GM10266 (cell line): Measurements from ENCODE around the gene GFRA1.

ENCODE experiments used
- DNase-seq: peaks from one replicate; pipeline ENCODE4 v3.0.0; 2012; ENCODE audit errors: extremely low spot score
- TF ChIP-seq, protein P1 (sequence below): IDR thresholded peaks from 2 replicates; pipeline ENCODE4 v1.5.1; 2012; ENCODE audit warnings: mild to moderate bottlenecking, low read depth; ENCODE audit not compliant: control insufficient read depth, insufficient read depth; ENCODE audit errors: missing control alignments

Gene GFRA1

DNA sequence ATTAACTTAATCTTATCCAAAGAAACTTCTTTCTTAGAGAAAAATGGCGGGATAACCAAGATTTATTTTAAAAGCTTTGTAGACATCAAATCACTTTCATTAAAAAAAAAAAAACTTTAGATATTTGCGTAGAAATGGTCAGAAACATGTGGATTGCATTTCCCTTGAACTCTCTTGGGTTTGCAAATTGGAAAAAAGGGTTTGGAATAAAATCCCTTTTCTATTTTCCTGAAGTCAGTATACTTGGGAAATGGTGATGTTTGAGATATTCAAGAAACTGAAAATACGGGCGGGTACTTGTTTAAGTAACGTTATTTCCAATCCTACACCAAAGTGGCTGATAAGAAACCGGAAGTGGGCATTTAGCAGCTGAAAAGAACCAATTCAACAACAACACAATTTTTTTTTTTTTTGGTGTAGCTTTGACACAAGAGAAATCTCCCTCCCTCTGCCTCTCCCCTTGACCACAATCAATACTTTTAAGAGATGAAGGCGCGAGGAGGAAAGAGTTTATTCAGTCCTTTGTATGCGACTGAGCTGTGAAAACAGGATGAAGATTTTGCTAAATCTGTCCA, 13.7 kb upstream of the GFRA1 start:
- TF ChIP-seq, protein P1, sequence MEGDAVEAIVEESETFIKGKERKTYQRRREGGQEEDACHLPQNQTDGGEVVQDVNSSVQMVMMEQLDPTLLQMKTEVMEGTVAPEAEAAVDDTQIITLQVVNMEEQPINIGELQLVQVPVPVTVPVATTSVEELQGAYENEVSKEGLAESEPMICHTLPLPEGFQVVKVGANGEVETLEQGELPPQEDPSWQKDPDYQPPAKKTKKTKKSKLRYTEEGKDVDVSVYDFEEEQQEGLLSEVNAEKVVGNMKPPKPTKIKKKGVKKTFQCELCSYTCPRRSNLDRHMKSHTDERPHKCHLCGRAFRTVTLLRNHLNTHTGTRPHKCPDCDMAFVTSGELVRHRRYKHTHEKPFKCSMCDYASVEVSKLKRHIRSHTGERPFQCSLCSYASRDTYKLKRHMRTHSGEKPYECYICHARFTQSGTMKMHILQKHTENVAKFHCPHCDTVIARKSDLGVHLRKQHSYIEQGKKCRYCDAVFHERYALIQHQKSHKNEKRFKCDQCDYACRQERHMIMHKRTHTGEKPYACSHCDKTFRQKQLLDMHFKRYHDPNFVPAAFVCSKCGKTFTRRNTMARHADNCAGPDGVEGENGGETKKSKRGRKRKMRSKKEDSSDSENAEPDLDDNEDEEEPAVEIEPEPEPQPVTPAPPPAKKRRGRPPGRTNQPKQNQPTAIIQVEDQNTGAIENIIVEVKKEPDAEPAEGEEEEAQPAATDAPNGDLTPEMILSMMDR = no peak
- DNase-seq = no peak

DNA sequence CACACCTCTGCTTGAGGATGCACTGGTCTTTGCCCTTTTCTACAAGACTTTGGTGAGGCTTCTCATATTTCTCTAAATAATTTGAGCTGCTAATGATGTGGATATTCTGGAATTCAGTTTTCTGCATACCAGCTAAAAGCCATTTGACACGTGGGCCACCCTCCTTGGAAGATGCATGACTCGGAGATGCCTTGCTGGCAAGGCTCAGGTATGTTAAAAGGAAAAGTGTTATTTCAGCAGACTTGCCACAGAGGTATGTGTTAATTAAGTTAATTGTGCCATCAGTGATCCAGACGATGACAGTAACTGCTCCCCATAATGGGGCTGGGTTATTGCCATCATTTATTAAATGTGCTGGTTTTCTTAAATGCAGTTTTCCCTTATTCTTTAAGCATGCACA, 8.8 kb upstream of the GFRA1 start:
- DNase-seq = no peak
- TF ChIP-seq, protein P1 = no peak

DNA sequence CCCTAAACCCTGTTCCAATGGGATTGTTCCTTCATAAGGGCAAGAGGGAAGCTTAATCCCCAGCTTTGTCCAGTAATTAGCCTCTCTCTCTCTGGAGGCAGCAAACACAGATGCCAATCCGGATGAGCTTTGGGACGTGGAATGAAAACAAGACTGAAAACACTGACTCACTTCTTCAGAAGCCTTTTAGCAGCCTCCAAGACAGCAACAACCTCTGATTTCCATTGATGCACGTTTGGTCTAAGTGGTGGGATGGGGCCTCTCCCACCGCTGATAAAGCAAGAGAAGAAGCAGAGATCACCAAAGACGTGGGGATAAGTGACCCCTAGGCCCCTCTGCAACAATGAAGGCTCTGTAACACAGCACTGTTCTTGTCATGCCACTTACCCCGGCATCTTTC, 5.8 kb upstream of the GFRA1 start:
- TF ChIP-seq, protein P1 = no peak
- DNase-seq = no peak

DNA sequence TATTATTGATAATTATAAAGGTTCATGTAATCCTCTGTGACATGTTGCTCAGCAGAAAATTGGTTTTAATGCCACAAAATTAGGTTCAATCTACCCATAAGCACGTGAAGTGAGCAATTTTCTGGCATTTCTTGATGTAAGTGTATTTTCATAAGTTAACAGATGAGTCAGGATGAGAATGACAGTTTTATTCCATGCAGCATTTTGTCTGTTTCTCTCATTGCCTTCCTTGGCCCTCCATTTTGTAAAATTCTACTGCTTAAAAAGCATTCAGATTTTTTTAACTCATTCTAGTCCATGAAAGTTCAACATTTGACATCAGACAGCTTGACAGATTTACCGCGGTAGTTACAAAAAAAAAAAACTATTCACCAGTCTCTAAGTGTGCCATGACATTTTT, 4.0 kb upstream of the GFRA1 start:
- TF ChIP-seq, protein P1 = no peak

DNA sequence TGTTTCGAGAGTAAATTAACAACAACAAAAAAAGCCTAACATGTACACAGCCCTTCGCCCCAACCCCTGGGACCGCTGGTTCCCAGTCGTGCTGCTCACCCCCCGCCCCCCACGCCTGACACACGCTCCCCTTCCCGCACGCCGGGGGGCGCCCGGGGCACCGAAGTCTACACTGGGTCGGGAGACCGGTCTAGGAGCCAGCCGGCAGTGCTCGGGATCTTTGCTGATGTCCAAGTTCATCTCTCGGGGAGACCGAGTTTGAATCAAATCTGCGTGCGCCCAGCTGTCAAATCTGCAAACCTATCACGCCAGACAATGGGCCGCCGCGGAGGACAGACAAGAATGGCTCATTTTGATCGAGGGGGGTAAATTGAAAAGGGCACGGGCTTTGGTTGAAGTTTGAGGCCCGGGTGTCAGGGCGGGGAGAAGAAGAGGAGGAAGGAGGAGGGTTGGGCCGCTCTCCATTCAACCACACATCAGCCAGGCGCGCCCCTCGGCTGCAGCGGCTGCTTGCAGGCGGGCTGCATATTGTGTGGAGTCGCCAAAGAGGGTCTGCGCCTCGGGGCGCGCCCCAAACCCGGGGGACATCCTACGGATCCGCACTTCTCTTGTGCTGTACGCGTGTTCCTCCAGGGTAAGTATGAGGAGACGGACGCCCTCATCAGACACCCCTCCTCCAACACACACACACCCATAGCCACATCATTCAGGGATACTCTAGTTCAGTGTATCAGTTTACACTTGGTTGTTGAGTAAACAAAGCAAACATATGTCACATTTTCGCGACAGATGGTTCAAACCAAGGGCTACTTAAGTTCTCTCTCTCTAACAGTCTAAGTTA, 1.3 kb upstream of the GFRA1 start:
- TF ChIP-seq, protein P1 = no peak
- DNase-seq = no peak

More for the DNA sequence above, 4.0 kb upstream of the GFRA1 start:
- DNase-seq = no peak

DNA sequence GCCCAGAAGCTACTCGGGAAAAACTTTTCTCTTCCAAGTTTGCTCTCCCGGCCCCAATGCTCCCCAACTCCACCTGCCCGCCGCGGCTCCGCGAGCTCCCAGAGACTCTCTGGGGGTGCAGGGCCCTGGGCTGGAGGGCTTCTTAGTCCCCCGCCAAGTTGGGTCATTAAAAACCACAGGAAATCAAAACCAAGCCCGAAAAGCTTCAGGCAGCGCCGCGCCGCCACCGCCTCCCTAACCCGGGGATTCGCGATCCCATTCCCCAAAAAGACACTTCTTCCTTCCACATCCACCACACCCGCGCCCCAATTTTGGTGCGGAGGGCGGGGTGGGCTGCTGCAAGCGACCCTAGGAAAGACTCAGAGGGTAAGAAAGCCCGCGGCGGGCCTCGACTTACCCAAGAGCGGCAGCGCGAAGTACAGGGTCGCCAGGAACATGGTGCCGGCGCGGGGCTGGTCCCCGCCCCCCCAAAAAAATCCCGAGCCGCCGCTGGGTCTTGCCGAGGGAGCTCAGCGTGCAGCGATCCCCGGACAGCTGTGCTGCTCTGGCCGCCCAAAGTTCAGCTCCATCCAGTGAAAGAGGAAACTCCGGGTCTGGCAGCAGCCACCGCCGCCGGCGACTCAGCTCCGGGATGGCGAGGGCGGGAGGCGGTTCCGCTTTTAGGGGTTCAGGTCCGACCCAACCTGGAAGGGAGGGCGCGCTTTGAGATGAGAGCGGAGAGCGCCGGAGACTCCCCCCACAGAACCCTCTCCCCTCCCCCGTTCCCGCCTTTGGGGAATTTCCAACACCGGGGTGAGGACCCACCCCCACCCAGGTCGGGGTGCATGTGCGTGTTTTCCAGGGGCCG, 1.2 kb downstream of the GFRA1 start:
- DNase-seq = peak; percentile 55
- TF ChIP-seq, protein P1 = no peak
